Colonic mucosa (tissue), 4 donors: ENCODE results near the gene VENTX. TPM values are rescaled to one million over a fixed set of nuclear protein-coding genes. Genes with fewer than 3 reads are reported as not detected.

ENCODE experiments used
- DNase-seq: peaks from one replicate; pipeline ENCODE4 v3.0.0-alpha.2; 2020
- H3K27ac ChIP-seq: fragments of 200-600 bp; one replicate; pipeline ENCODE4 v1.8.0; 2021
- H3K27me3 ChIP-seq: fragments of 200-600 bp; one replicate; pipeline ENCODE4 v1.8.0; 2021
- H3K36me3 ChIP-seq: fragments of 200-600 bp; one replicate; pipeline ENCODE4 v1.8.0; 2021
- H3K4me1 ChIP-seq: fragments of 200-600 bp; one replicate; pipeline ENCODE4 v1.8.0; 2021; ENCODE audit warnings: mild to moderate bottlenecking
- H3K4me3 ChIP-seq: fragments of 200-600 bp; one replicate; pipeline ENCODE4 v1.8.0; 2021
- H3K9ac ChIP-seq, 2 donors: one replicate each; pipeline ENCODE4 v1.7.0; 2013; ENCODE audit warnings: control low read depth in 2 of 2, low read depth in 2 of 2, low read length in 2 of 2
- H3K9me3 ChIP-seq: fragments of 200-600 bp; one replicate; pipeline ENCODE4 v1.8.0; 2021
- CTCF ChIP-seq: fragments of 200-600 bp; IDR thresholded peaks from one replicate; pipeline ENCODE4 v1.8.0; 2022; ENCODE audit warnings: antibody characterized with exemption, mild to moderate bottlenecking
- intact Hi-C: fragments of 100-400 bp; cut with DNase I; formaldehyde crosslinking; loops from one replicate; pipeline ENCODE4 v1.14.1; 2022
- total RNA-seq, 2 donors: library from RNA; stranded (reverse); fragmentation: NEBNext Ultra II Directional in 1 of 2; extraction: Animal tissue kit (Norgen Biotek cat#: 25700) in 1 of 2; gene quantifications; one replicate each; pipeline ENCODE4 v1.2.1, GENCODE V29; 2021
- donor health status: healthy.
- donor health status: DM: no; HTN: no; CAD: no.
- donor health status: DM: no; HTN: no; CAD: no.

VENTX gene
- total RNA-seq, 2 donors from 2014 or later: 0.15 to 0.24 TPM

- no peaks in the 10 kb centered on the region for H3K4me1 ChIP-seq
- no peaks in the 10 kb centered on the region for H3K9me3 ChIP-seq
- no peak overlapping the region for H3K27ac ChIP-seq
- H3K27me3 ChIP-seq: no peaks in the 10 kb centered on the region
- no peak for DNase-seq
- no peak for TF ChIP-seq CTCF
- no peak overlapping the region for H3K4me3 ChIP-seq
- intact Hi-C loops: no loop called here
- H3K9ac ChIP-seq: no peak overlapping the region
- H3K36me3 ChIP-seq: no peaks in the 10 kb centered on the region
These were observed 30.0 kb upstream of the VENTX start for GRCh38 chr10:133207627-133208026.

DNA sequence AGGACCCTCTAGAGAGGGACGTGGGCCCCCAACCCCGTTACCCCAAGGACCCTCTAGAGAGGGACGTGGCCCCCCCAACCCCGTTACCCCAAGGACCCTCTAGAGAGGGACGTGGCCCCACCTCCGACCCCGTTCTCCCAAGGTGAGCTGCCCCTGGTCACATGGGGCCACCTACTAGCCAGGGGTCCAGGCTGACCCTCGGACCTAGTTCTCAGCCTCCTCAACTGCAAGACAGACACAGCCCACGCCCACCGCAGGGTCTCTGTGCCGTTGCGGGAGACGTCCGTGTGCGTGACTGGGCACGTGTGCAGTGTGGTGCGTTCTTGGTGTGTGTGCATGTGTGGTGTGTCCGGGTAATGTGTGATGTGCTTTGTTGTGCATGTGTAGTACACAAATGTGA lies 29.2 kb upstream of the VENTX start:
- H3K9ac ChIP-seq: no peak overlapping the region
- TF ChIP-seq CTCF: no peak
- H3K36me3 ChIP-seq: no peaks in the 10 kb centered on the region
- intact Hi-C loops: no loop called here
- no peak for DNase-seq
- H3K27me3 ChIP-seq: no peaks in the 10 kb centered on the region
- H3K4me3 ChIP-seq: no peak overlapping the region
- no peaks in the 10 kb centered on the region for H3K4me1 ChIP-seq
- H3K9me3 ChIP-seq: no peaks in the 10 kb centered on the region
- no peak overlapping the region for H3K27ac ChIP-seq

DNA sequence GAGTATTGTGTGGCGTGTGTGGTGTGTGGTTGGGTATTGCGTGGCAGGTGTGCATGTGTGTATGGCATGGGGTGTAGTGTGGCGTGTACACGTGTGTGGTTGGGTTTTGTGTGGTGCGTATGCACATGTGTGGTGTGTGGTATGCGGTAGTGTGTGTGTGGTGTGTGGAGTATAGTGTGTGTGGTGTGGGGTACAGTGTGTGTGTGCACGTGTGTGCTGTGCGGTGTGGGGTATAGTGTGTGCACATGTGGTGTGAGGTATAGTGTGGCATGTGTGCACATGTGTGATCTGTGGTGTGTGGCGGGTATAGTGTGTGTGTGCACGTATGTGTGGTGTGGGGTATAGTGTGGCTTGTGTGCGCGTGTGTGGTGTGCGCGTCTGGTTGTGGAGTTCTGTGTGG lies 28.5 kb upstream of the VENTX start:
- no peaks in the 10 kb centered on the region for H3K36me3 ChIP-seq
- intact Hi-C loops: no loop called here
- no peak for DNase-seq
- H3K4me3 ChIP-seq: no peak overlapping the region
- no peak overlapping the region for H3K9ac ChIP-seq
- no peaks in the 10 kb centered on the region for H3K27me3 ChIP-seq
- H3K27ac ChIP-seq: no peak overlapping the region
- no peak for TF ChIP-seq CTCF
- H3K9me3 ChIP-seq: no peaks in the 10 kb centered on the region
- no peaks in the 10 kb centered on the region for H3K4me1 ChIP-seq

- Histone ChIP-seq H3K9me3 (no peaks in the 10 kb centered on the region), H3K27ac (no peak overlapping the region), H3K4me1 (no peaks in the 10 kb centered on the region), H3K27me3 (no peaks in the 10 kb centered on the region), H3K36me3 (no peaks in the 10 kb centered on the region), H3K9ac (no peak overlapping the region), H3K4me3 (no peak overlapping the region)
- DNase-seq: no peak
- intact Hi-C loops: no loop called here
- no peak for TF ChIP-seq CTCF
These were observed 28.0 kb upstream of the VENTX start for GRCh38 chr10:133209641-133210040.

- Histone ChIP-seq H3K27ac (no peak overlapping the region), H3K9ac (no peak overlapping the region), H3K9me3 (no peaks in the 10 kb centered on the region), H3K4me1 (no peaks in the 10 kb centered on the region), H3K4me3 (no peak overlapping the region), H3K36me3 (no peaks in the 10 kb centered on the region), H3K27me3 (no peaks in the 10 kb centered on the region)
- no peak for TF ChIP-seq CTCF
- intact Hi-C loops: no loop called here
- no peak for DNase-seq
These were observed 27.1 kb upstream of the VENTX start for GRCh38 chr10:133210398-133211140.
